Measurements from ENCODE around the gene NPC2.

- TF ChIP-seq FOXM1 (IDR thresholded peaks at IDR 0.05; ENCODE audit: borderline replicate concordance) (no peak), SP1 (IDR thresholded peaks at IDR 0.05) (no peak)
These were observed 24.6 kb downstream of the NPC2 start for GRCh38 chr14:74468513-74468912.

Measured in HEK293T (cell line).